NB4 (cell line): ENCODE results near the gene C10orf95.

Experiments used
- POLR2A ChIP-seq: IDR thresholded peaks from 2 replicates; pipeline ENCODE4 v1.6.1; 2011; ENCODE audit warnings: mild to moderate bottlenecking; ENCODE audit not compliant: insufficient read length; ENCODE audit errors: extremely low read depth
- TF ChIP-seq, protein P1 (sequence below): IDR thresholded peaks from one replicate; pipeline ENCODE4 v1.5.1; 2012; ENCODE audit warnings: low read depth, low read length
- TF ChIP-seq, protein P2 (sequence below): IDR thresholded peaks from 2 replicates; pipeline ENCODE4 v1.6.1; 2011; ENCODE audit warnings: low read depth, low read length

DNA sequence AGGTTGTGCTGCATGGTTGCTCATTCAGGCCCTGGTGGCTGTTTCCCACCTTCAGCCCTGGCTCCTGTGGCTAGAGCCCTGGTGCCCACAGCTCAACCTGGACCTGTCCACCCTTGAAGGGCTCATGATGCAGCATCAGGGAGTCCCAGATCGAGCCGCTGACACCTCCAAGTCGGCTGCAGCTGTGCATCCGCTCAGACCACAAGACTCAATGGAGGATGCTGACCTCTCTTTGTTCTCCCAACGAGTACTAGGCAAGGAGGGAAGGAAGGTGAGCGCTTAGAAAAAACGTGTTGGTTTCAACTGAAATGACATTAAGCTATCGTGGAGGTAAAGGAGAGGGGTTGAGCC, 9.5 kb upstream of the C10orf95 start:
- TF ChIP-seq POLR2A = no peak
- TF ChIP-seq, protein P1, sequence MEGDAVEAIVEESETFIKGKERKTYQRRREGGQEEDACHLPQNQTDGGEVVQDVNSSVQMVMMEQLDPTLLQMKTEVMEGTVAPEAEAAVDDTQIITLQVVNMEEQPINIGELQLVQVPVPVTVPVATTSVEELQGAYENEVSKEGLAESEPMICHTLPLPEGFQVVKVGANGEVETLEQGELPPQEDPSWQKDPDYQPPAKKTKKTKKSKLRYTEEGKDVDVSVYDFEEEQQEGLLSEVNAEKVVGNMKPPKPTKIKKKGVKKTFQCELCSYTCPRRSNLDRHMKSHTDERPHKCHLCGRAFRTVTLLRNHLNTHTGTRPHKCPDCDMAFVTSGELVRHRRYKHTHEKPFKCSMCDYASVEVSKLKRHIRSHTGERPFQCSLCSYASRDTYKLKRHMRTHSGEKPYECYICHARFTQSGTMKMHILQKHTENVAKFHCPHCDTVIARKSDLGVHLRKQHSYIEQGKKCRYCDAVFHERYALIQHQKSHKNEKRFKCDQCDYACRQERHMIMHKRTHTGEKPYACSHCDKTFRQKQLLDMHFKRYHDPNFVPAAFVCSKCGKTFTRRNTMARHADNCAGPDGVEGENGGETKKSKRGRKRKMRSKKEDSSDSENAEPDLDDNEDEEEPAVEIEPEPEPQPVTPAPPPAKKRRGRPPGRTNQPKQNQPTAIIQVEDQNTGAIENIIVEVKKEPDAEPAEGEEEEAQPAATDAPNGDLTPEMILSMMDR = no peak
- TF ChIP-seq, protein P2, sequence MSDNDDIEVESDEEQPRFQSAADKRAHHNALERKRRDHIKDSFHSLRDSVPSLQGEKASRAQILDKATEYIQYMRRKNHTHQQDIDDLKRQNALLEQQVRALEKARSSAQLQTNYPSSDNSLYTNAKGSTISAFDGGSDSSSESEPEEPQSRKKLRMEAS = no peak
